ENCODE results near the gene AFF3.
"Not testable (repeated sequence)": the region's sequence is repeated elsewhere in the genome, so short reads cannot be mapped to it uniquely, and the experiment has no call there.

Gene AFF3, protein sequence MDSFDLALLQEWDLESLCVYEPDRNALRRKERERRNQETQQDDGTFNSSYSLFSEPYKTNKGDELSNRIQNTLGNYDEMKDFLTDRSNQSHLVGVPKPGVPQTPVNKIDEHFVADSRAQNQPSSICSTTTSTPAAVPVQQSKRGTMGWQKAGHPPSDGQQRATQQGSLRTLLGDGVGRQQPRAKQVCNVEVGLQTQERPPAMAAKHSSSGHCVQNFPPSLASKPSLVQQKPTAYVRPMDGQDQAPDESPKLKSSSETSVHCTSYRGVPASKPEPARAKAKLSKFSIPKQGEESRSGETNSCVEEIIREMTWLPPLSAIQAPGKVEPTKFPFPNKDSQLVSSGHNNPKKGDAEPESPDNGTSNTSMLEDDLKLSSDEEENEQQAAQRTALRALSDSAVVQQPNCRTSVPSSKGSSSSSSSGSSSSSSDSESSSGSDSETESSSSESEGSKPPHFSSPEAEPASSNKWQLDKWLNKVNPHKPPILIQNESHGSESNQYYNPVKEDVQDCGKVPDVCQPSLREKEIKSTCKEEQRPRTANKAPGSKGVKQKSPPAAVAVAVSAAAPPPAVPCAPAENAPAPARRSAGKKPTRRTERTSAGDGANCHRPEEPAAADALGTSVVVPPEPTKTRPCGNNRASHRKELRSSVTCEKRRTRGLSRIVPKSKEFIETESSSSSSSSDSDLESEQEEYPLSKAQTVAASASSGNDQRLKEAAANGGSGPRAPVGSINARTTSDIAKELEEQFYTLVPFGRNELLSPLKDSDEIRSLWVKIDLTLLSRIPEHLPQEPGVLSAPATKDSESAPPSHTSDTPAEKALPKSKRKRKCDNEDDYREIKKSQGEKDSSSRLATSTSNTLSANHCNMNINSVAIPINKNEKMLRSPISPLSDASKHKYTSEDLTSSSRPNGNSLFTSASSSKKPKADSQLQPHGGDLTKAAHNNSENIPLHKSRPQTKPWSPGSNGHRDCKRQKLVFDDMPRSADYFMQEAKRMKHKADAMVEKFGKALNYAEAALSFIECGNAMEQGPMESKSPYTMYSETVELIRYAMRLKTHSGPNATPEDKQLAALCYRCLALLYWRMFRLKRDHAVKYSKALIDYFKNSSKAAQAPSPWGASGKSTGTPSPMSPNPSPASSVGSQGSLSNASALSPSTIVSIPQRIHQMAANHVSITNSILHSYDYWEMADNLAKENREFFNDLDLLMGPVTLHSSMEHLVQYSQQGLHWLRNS (N-terminal part only)

GRCh38 chr2:100142393-100142792 lies at the start of gene AFF3:
Gene AFF3 (minus strand): TSS chr2:100142590. CDS start chr2:100104454, 38,136 bp downstream.
- no peak for DNase-seq

GRCh38 chr2:100189387-100189786 lies 47.0 kb upstream of the AFF3 start:
- no peak for DNase-seq

- no peak for DNase-seq
Observed at GRCh38 chr2:100188326-100188725, 45.9 kb upstream of the AFF3 start.

DNA sequence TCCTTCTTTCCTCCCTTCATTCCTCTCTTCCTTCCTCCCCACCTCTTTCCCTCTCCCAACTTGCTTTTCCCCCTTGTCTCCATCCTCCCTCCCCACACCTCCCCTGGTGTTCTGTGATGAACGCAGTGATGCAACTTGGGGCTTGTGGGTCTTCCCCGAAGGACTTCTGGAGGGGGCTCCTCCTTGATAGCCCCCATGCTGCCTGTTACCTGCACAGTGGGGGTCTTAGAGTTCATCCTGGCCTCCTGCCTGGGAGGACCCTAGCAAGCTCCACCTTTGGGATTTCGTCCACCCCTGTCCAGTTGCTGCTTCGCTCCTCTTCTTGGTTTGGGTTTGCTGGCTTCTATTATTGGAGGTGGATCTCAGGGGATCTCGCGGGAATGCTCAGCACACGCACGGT lies 43.7 kb upstream of the AFF3 start:
- no peak for DNase-seq

DNA sequence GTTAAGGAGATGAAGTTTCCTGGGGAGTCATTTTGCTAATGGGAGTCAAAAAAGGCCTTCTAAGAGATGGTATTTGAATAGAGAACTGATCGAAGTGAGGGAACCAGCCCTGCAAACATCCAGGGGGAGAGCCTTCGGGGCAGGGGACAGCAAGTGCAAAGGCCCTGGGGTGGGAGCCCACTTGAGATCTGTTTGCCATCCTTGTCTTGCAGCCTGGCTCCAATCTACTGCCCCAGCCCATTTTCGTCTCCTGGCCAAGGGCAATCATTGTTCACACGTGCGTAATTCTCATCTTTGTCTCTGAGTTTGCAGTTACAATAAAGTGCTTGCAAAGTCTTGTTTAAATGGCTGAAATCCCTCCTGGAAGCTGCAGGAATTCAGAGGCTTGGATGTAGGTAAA lies 43.1 kb upstream of the AFF3 start:
- DNase-seq: no peak

- no peak for DNase-seq
Observed at GRCh38 chr2:100185105-100185504, 42.7 kb upstream of the AFF3 start.

GRCh38 chr2:100184055-100184737 lies 41.8 kb upstream of the AFF3 start:
- no peak for DNase-seq

DNA sequence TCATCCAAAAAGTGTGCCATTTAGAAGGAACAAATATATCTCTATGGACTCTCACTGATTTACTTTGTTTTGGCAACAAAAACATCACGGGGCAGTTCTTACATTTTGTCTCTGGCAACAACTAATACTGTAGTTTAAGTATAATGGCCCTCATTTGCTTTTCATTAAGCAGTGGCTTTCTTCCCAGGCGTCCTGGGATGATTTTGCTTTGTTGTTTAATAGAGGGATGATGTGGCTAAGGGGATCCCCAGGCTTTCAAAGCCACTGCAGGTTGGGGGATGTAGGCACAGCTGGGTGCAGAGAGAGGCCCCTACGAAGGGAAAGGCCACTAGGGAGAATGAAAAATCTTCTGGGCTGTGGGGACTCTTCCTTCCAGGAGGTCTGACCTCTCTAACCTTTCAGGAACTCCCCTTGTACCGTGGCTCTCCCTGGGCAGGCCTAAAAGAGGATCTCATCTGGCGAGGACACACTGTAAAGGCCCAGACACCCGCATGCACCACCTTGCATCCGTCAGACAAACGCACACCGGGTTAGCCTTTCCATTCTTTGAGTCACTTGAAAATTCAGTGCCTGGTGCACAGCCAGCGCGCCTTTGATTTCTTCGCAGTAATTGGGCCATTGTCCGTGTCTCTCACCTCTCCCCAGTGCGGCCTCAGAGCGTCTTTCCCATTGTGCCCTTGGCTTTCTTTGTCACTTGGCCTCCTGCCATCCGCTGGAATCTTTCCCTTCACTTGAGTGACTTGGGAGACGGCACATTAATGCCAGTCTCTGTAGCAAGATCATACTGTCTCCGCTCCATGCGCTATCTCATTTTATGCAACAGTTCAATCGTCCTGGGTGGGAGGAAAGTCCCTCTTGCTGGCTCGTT lies 40.3 kb upstream of the AFF3 start:
- no peak for DNase-seq

GRCh38 chr2:100180503-100180902 lies 38.1 kb upstream of the AFF3 start:
- no peak for DNase-seq

GRCh38 chr2:100179806-100180205 lies 37.4 kb upstream of the AFF3 start:
- DNase-seq: no peak

DNA sequence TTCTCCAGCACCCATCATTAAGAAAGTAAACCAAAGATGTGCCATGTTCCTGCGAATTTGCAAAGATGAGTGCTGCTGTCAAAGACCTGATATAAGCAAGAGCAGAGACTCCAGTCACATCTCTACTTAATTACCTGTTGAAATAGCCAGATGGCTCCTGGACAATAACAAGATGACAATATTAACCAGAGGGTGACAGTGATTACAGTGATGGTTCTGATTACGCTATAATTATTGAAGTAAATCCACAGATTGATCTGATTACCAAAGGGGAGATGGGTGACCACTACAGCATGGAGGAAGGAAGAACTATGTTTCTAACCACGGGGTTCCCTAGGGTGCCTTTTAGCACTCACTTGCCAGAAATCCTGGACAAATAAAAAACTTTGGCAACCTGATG lies 36.5 kb upstream of the AFF3 start:
- no peak for DNase-seq

GRCh38 chr2:100178085-100178788 lies 35.8 kb upstream of the AFF3 start:
- no peak for DNase-seq

GRCh38 chr2:100176925-100177324 lies 34.5 kb upstream of the AFF3 start:
- no peak for DNase-seq

GRCh38 chr2:100174026-100174431 lies 31.6 kb upstream of the AFF3 start:
- DNase-seq: no peak

- no peak for DNase-seq
Observed at GRCh38 chr2:100166701-100167100, 24.3 kb upstream of the AFF3 start.

DNA sequence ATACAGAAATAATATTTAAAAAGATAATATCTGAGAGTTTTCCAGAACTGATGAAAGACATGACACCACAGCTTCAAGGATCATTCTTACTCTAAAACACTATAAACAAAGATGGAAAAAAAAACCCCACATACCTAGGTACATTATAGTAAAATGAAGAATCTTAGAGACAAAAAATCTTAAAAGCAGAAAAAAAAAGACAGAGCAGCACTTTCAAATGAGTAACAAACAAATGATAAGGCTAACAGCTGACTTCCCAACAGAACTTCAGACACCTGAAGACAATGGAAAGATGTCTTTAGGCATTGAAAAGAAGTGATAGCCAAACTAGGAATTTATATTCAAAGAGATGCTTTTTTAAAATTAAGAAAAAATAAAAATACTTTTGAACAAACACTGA lies 21.2 kb upstream of the AFF3 start:
- DNase-seq: no peak

- DNase-seq: no peak
Observed at GRCh38 chr2:100161945-100162620, 19.7 kb upstream of the AFF3 start.

DNA sequence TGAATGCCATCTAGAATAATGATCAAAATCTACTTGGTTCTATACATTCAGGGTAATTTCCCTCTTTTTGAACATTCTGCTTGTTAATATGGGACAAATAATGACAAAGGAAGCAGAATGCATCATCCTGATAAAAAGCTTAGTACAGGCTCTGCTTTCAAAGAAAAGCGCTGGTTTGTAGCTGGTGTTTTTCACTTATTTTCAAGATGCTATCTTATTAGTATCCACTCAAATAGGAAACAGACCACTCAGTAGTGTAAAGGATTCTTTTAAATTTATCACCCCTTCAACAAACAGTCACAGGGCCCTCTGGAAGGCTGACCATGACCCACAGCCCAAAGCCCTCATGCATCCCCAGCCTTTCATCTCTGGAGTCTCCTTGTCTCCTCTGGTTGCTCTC lies 18.0 kb upstream of the AFF3 start:
- DNase-seq: no peak

- DNase-seq: not testable (repeated sequence)
Observed at GRCh38 chr2:100151832-100152231, 9.4 kb upstream of the AFF3 start.

DNA sequence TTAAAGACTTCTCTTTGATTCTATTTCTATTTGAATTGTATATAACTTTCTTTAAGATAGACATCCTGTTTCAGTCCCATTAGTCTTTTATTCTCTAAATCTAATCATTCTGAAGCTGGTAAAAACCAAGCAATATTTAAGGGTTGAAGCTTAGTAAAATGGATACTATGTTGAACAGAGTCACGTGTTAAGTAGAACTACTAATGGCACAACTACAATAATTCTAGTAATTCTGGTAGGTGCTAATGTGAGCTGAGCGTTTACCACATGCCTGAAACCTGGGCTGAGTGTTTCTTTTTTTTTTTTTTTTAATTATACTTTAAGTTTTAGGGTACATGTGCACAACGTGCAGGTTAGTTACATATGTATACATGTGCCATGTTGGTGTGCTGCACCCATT lies 8.9 kb upstream of the AFF3 start:
- DNase-seq: no peak
